ENCODE results near the gene VAV2.

The VAV2 gene

GRCh38 chr9:134030821-134031470, 38.8 kb upstream of the VAV2 start:
- TF ChIP-seq, protein P1, sequence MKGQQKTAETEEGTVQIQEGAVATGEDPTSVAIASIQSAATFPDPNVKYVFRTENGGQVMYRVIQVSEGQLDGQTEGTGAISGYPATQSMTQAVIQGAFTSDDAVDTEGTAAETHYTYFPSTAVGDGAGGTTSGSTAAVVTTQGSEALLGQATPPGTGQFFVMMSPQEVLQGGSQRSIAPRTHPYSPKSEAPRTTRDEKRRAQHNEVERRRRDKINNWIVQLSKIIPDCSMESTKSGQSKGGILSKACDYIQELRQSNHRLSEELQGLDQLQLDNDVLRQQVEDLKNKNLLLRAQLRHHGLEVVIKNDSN (IDR thresholded peaks at IDR 0.05): no peak
- TF ChIP-seq ZBTB7A (IDR thresholded peaks at IDR 0.05; ENCODE audit: low read depth) (no peak), RAD21 (IDR thresholded peaks at IDR 0.05; ENCODE audit: low read depth) (no peak)

GRCh38 chr9:134029248-134030226, 37.4 kb upstream of the VAV2 start:
- TF ChIP-seq CREB1 (IDR thresholded peaks at IDR 0.05; ENCODE audit: low read depth) (no peak), CEBPB (IDR thresholded peaks at IDR 0.05) (no peak), MAX (IDR thresholded peaks at IDR 0.05) (no peak), FOXM1 (IDR thresholded peaks at IDR 0.05; ENCODE audit: borderline replicate concordance, low read depth) (no peak), EP300 (IDR thresholded peaks at IDR 0.05; ENCODE audit: borderline replicate concordance) (no peak), NFIC (IDR thresholded peaks at IDR 0.05) (no peak), TCF12 (IDR thresholded peaks at IDR 0.05; ENCODE audit: low read depth) (no peak), RAD21 (IDR thresholded peaks at IDR 0.05; ENCODE audit: low read depth) (no peak), TAF1 (IDR thresholded peaks at IDR 0.05; ENCODE audit: low read depth) (no peak), EGR1 (IDR thresholded peaks at IDR 0.05) (no peak), ZBTB7A (IDR thresholded peaks at IDR 0.05; ENCODE audit: low read depth) (no peak), TEAD4 (IDR thresholded peaks at IDR 0.05) (no peak), YY1 (IDR thresholded peaks at IDR 0.05; ENCODE audit: low read depth) (no peak)
- TF ChIP-seq, protein P2, sequence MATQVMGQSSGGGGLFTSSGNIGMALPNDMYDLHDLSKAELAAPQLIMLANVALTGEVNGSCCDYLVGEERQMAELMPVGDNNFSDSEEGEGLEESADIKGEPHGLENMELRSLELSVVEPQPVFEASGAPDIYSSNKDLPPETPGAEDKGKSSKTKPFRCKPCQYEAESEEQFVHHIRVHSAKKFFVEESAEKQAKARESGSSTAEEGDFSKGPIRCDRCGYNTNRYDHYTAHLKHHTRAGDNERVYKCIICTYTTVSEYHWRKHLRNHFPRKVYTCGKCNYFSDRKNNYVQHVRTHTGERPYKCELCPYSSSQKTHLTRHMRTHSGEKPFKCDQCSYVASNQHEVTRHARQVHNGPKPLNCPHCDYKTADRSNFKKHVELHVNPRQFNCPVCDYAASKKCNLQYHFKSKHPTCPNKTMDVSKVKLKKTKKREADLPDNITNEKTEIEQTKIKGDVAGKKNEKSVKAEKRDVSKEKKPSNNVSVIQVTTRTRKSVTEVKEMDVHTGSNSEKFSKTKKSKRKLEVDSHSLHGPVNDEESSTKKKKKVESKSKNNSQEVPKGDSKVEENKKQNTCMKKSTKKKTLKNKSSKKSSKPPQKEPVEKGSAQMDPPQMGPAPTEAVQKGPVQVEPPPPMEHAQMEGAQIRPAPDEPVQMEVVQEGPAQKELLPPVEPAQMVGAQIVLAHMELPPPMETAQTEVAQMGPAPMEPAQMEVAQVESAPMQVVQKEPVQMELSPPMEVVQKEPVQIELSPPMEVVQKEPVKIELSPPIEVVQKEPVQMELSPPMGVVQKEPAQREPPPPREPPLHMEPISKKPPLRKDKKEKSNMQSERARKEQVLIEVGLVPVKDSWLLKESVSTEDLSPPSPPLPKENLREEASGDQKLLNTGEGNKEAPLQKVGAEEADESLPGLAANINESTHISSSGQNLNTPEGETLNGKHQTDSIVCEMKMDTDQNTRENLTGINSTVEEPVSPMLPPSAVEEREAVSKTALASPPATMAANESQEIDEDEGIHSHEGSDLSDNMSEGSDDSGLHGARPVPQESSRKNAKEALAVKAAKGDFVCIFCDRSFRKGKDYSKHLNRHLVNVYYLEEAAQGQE (IDR thresholded peaks at IDR 0.05; ENCODE audit: low read depth): no peak
- TF ChIP-seq, protein P1 (IDR thresholded peaks at IDR 0.05): no peak

GRCh38 chr9:134028575-134029247, 36.6 kb upstream of the VAV2 start:
- TF ChIP-seq NFIC (IDR thresholded peaks at IDR 0.05) (no peak), ZBTB7A (IDR thresholded peaks at IDR 0.05; ENCODE audit: low read depth) (no peak), TEAD4 (IDR thresholded peaks at IDR 0.05) (no peak)

DNA sequence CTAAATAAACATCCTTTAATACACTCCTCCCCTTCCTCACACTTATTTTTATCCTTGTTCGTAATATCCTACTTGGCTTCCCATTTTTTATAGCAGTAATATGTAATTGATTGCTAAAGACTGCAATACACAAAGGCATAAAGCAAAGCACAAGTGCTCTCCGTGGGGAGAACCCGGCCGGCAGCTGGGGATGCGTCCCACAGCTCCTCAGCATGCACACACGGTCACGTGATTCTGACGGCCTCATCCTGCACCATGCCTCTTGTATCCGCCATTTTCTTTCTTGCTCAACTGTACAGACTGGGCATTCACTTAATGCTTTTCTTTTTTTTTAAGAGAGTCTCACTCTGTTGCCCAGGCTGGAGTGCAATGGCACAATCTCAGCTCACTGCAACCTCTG, 36.0 kb upstream of the VAV2 start:
- TF ChIP-seq FOXM1 (IDR thresholded peaks at IDR 0.05; ENCODE audit: borderline replicate concordance, low read depth) (no peak), TEAD4 (IDR thresholded peaks at IDR 0.05) (no peak), NFIC (IDR thresholded peaks at IDR 0.05) (no peak), CREB1 (IDR thresholded peaks at IDR 0.05; ENCODE audit: low read depth) (no peak), MAX (IDR thresholded peaks at IDR 0.05) (no peak), CEBPB (IDR thresholded peaks at IDR 0.05) (no peak), EP300 (IDR thresholded peaks at IDR 0.05; ENCODE audit: borderline replicate concordance) (no peak), RAD21 (IDR thresholded peaks at IDR 0.05; ENCODE audit: low read depth) (no peak), EGR1 (IDR thresholded peaks at IDR 0.05) (no peak), YY1 (IDR thresholded peaks at IDR 0.05; ENCODE audit: low read depth) (no peak), TAF1 (IDR thresholded peaks at IDR 0.05; ENCODE audit: low read depth) (no peak), ZBTB7A (IDR thresholded peaks at IDR 0.05; ENCODE audit: low read depth) (no peak), TCF12 (IDR thresholded peaks at IDR 0.05; ENCODE audit: low read depth) (no peak)
- TF ChIP-seq, protein P2 (IDR thresholded peaks at IDR 0.05; ENCODE audit: low read depth): no peak
- TF ChIP-seq, protein P1 (IDR thresholded peaks at IDR 0.05): no peak

GRCh38 chr9:134027561-134027960, 35.4 kb upstream of the VAV2 start:
- no peak for TF ChIP-seq CEBPB (IDR thresholded peaks at IDR 0.05)
- no peak for TF ChIP-seq EGR1 (IDR thresholded peaks at IDR 0.05)
- no peak for TF ChIP-seq MAX (IDR thresholded peaks at IDR 0.05)
- TF ChIP-seq RAD21 (IDR thresholded peaks at IDR 0.05; ENCODE audit: low read depth): no peak
- TF ChIP-seq, protein P1 (IDR thresholded peaks at IDR 0.05): no peak
- no peak for TF ChIP-seq NFIC (IDR thresholded peaks at IDR 0.05)
- no peak for TF ChIP-seq TEAD4 (IDR thresholded peaks at IDR 0.05)
- TF ChIP-seq TCF12 (IDR thresholded peaks at IDR 0.05; ENCODE audit: low read depth): no peak
- no peak for TF ChIP-seq TAF1 (IDR thresholded peaks at IDR 0.05; ENCODE audit: low read depth)
- TF ChIP-seq, protein P2 (IDR thresholded peaks at IDR 0.05; ENCODE audit: low read depth): no peak
- TF ChIP-seq ZBTB7A (IDR thresholded peaks at IDR 0.05; ENCODE audit: low read depth): no peak
- TF ChIP-seq YY1 (IDR thresholded peaks at IDR 0.05; ENCODE audit: low read depth): no peak
- TF ChIP-seq FOXM1 (IDR thresholded peaks at IDR 0.05; ENCODE audit: borderline replicate concordance, low read depth): no peak
- TF ChIP-seq EP300 (IDR thresholded peaks at IDR 0.05; ENCODE audit: borderline replicate concordance): no peak
